Neutrophil (primary cell): ENCODE measurements around the gene TUB.

Experiments
- H3K27ac ChIP-seq: fragments of 200-600 bp; sonication (generic); 2 replicates; pipeline ENCODE4 v1.5.1; 2016; ENCODE audit warnings: mild to moderate bottlenecking, moderate library complexity
- H3K27me3 ChIP-seq: fragments of 200-600 bp; sonication (generic); 2 replicates; pipeline ENCODE4 v1.6.0; 2016; ENCODE audit warnings: mild to moderate bottlenecking
- H3K36me3 ChIP-seq: fragments of 200-600 bp; sonication (generic); 2 replicates; pipeline ENCODE4 v1.5.1; 2017
- H3K4me1 ChIP-seq, 2 experiments: fragments of 200-600 bp in 1 of 2; sonication (generic) in 1 of 2; 1 replicate in 1 of 2; 2 replicates in 1 of 2; pipeline versions ENCODE4 v1.5.1 to v1.6.1; 2013 to 2016; ENCODE audit warnings: low read depth in 1 of 2, low read length in 1 of 2, mild to moderate bottlenecking in 1 of 2, moderate library complexity in 1 of 2; ENCODE audit not compliant: control insufficient read depth in 1 of 2, insufficient read depth in 1 of 2
- H3K4me3 ChIP-seq, 2 experiments: fragments of 200-600 bp in 1 of 2; sonication (generic) in 1 of 2; 1 replicate in 1 of 2; 2 replicates in 1 of 2; pipeline ENCODE4 v1.5.1; 2013 to 2016; ENCODE audit warnings: low read depth in 1 of 2, low read length in 1 of 2, mild to moderate bottlenecking in 1 of 2, moderate library complexity in 1 of 2
- H3K9me3 ChIP-seq: fragments of 200-600 bp; sonication (generic); 2 replicates; pipeline ENCODE4 v1.5.1; 2016
- TF ChIP-seq, protein P1 (sequence below): fragments of 200-600 bp; sonication (generic); IDR thresholded peaks from 2 replicates; pipeline ENCODE4 v1.5.1; 2016; ENCODE audit warnings: antibody characterized with exemption

The TUB gene

GRCh38 chr11:8102965-8103364, 22.0 kb downstream of the TUB start:
- Histone ChIP-seq H3K4me3 (no peak overlapping the region), H3K27ac (no peak overlapping the region), H3K9me3 (no peaks in the 10 kb centered on the region), H3K4me1 (no peaks in the 10 kb centered on the region), H3K36me3 (no peaks in the 10 kb centered on the region), H3K27me3 (no peaks in the 10 kb centered on the region)
- TF ChIP-seq, protein P1, sequence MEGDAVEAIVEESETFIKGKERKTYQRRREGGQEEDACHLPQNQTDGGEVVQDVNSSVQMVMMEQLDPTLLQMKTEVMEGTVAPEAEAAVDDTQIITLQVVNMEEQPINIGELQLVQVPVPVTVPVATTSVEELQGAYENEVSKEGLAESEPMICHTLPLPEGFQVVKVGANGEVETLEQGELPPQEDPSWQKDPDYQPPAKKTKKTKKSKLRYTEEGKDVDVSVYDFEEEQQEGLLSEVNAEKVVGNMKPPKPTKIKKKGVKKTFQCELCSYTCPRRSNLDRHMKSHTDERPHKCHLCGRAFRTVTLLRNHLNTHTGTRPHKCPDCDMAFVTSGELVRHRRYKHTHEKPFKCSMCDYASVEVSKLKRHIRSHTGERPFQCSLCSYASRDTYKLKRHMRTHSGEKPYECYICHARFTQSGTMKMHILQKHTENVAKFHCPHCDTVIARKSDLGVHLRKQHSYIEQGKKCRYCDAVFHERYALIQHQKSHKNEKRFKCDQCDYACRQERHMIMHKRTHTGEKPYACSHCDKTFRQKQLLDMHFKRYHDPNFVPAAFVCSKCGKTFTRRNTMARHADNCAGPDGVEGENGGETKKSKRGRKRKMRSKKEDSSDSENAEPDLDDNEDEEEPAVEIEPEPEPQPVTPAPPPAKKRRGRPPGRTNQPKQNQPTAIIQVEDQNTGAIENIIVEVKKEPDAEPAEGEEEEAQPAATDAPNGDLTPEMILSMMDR, result no peak

DNA sequence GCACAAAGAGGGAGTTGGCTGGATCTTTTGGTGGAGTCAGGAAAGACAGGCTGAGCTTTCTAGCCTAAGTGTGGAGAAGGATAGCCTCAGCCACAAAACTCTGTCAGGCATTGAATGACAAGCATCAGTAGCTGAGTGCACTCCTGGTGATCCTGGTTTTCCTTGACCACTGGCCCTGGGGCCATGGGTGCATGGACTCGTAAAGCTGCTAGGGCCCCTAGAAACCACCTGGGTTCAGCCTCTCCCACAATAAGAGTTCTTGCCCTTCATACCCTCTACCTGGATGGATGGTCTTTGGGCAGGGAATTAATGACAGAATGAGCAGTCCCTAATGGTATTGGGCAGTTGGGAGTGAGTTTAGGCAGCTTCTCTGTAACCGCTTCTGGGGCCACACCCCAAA, 22.9 kb downstream of the TUB start:
- Histone ChIP-seq H3K9me3 (no peaks in the 10 kb centered on the region), H3K36me3 (no peaks in the 10 kb centered on the region), H3K27ac (no peak overlapping the region), H3K4me3 (no peak overlapping the region), H3K4me1 (no peaks in the 10 kb centered on the region), H3K27me3 (no peaks in the 10 kb centered on the region)
- TF ChIP-seq, protein P1, result no peak

GRCh38 chr11:8105133-8105532, 24.1 kb downstream of the TUB start:
- TF ChIP-seq, protein P1, result no peak

DNA sequence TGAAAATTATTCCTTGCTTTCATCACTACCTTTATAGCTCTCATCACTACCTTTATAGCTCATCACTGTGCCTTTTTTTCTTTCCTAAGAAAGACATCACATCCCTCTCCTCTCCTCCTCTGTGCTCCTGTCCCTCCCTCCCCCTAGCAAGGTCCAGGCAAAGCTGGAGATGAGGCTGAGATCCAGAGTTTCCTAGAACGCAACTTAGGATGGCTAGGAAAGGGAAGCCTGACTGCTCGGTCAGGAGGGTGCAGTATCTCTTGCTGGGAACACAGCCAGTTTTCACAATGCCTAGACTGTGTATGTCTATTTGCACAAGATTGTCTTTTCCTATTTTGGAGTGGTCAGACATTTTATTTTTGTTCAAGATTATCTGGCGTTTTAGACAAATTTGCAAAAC, 24.7 kb downstream of the TUB start:
- no peaks in the 10 kb centered on the region for H3K27me3 ChIP-seq
- H3K36me3 ChIP-seq, result no peaks in the 10 kb centered on the region
- no peak overlapping the region for H3K4me3 ChIP-seq
- no peaks in the 10 kb centered on the region for H3K9me3 ChIP-seq
- TF ChIP-seq, protein P1, result no peak
- no peak overlapping the region for H3K27ac ChIP-seq
- no peaks in the 10 kb centered on the region for H3K4me1 ChIP-seq

More at GRCh38 chr11:8105133-8105532, 24.1 kb downstream of the TUB start:
- H3K36me3 ChIP-seq, result no peaks in the 10 kb centered on the region
- no peak overlapping the region for H3K4me3 ChIP-seq
- H3K27me3 ChIP-seq, result no peaks in the 10 kb centered on the region
- no peaks in the 10 kb centered on the region for H3K9me3 ChIP-seq
- no peak overlapping the region for H3K27ac ChIP-seq
- no peaks in the 10 kb centered on the region for H3K4me1 ChIP-seq

DNA sequence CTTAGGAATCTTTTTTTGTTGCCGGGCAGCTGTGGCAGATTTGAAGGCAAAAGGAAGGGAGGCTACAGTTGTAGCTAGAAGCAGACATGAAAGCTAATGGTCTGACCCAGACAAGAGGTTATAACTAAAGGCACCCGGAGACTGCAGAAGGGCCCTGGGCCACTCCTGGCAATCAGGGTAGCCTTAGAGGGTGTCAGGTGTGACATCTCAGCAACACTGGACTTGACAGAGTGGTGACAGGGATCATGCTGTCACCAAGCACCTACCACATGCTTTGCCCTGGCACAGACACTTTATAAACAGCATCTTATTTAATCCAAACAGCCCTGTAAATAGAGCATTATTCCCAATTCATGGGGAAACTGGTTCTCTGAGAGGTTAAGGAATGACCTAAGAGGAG, 25.7 kb downstream of the TUB start:
- Histone ChIP-seq H3K4me3 (no peak overlapping the region), H3K9me3 (no peaks in the 10 kb centered on the region), H3K4me1 (no peaks in the 10 kb centered on the region), H3K36me3 (no peaks in the 10 kb centered on the region), H3K27me3 (no peaks in the 10 kb centered on the region), H3K27ac (no peak overlapping the region)
- TF ChIP-seq, protein P1, result no peak

DNA sequence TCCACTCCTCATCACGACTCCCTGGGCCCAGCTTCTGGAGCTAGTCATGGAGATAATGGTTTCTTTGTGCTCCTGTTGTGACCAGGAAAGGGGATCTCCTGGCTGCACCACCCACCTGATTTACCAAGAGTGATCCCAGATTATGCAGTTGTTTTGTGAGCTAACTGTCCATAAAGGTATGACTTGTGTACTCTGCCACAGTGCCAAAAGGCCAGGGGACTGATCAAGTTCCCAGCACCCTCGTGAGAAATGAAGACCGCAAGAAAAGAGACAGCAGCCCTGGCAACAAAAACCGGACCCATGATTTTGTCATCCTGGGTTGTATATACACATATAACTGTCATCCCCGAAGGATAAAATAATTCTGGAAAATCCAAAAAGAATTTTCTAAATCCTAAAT, 26.6 kb downstream of the TUB start:
- TF ChIP-seq, protein P1, result no peak
- Histone ChIP-seq H3K4me3 (no peak overlapping the region), H3K4me1 (no peaks in the 10 kb centered on the region), H3K27ac (no peak overlapping the region), H3K36me3 (no peaks in the 10 kb centered on the region), H3K9me3 (no peaks in the 10 kb centered on the region), H3K27me3 (no peaks in the 10 kb centered on the region)
